Measurements from ENCODE around the gene PLPP3. TPM values are rescaled to one million over a fixed set of nuclear protein-coding genes. Genes with fewer than 3 reads are reported as not detected.

Gene PLPP3
- total RNA-seq, 1 experiment from 2014 or later: 8.2 TPM

DNA sequence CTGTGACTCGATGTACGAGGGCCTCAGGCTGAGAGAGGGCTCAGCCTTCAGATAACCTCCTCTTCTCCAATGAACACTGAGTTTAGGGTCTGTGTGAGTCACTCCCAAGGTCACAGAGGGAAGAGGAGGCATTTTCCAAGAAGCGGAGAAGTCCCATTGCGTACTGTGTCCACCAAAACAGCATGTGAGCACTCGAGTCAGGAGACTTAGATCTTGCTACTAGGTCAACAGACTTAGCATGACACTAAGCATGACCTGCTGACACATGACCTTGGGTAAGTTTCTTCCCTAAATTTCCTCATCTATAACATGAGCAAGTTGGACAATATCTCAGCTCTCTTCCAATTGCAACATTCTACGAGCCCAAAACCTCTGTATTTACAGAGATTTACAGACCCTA is 68.0 kb downstream of the PLPP3 start:
- in situ Hi-C loops (cut with HindIII; ENCODE audit: low pct_unique_long_range_greater_than_20kb, low sequenced_read_pairs) (no loop called here), intact Hi-C loops (cut with micrococcal nuclease; ENCODE audit: unreplicated experiment) (no loop called here)
- TF ChIP-seq, protein P1, sequence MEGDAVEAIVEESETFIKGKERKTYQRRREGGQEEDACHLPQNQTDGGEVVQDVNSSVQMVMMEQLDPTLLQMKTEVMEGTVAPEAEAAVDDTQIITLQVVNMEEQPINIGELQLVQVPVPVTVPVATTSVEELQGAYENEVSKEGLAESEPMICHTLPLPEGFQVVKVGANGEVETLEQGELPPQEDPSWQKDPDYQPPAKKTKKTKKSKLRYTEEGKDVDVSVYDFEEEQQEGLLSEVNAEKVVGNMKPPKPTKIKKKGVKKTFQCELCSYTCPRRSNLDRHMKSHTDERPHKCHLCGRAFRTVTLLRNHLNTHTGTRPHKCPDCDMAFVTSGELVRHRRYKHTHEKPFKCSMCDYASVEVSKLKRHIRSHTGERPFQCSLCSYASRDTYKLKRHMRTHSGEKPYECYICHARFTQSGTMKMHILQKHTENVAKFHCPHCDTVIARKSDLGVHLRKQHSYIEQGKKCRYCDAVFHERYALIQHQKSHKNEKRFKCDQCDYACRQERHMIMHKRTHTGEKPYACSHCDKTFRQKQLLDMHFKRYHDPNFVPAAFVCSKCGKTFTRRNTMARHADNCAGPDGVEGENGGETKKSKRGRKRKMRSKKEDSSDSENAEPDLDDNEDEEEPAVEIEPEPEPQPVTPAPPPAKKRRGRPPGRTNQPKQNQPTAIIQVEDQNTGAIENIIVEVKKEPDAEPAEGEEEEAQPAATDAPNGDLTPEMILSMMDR (IDR thresholded peaks at IDR 0.05): no peak
- TF ChIP-seq POLR2AphosphoS5 (IDR thresholded peaks at IDR 0.05; ENCODE audit: low read depth, low read length) (no peak), SIN3A (IDR thresholded peaks at IDR 0.05; ENCODE audit: borderline replicate concordance, insufficient read depth, low read depth, low read length) (no peak), TCF7L2 (IDR thresholded peaks at IDR 0.05; ENCODE audit: low read depth, low read length) (no peak)
- TF ChIP-seq, protein P2, sequence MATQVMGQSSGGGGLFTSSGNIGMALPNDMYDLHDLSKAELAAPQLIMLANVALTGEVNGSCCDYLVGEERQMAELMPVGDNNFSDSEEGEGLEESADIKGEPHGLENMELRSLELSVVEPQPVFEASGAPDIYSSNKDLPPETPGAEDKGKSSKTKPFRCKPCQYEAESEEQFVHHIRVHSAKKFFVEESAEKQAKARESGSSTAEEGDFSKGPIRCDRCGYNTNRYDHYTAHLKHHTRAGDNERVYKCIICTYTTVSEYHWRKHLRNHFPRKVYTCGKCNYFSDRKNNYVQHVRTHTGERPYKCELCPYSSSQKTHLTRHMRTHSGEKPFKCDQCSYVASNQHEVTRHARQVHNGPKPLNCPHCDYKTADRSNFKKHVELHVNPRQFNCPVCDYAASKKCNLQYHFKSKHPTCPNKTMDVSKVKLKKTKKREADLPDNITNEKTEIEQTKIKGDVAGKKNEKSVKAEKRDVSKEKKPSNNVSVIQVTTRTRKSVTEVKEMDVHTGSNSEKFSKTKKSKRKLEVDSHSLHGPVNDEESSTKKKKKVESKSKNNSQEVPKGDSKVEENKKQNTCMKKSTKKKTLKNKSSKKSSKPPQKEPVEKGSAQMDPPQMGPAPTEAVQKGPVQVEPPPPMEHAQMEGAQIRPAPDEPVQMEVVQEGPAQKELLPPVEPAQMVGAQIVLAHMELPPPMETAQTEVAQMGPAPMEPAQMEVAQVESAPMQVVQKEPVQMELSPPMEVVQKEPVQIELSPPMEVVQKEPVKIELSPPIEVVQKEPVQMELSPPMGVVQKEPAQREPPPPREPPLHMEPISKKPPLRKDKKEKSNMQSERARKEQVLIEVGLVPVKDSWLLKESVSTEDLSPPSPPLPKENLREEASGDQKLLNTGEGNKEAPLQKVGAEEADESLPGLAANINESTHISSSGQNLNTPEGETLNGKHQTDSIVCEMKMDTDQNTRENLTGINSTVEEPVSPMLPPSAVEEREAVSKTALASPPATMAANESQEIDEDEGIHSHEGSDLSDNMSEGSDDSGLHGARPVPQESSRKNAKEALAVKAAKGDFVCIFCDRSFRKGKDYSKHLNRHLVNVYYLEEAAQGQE (IDR thresholded peaks at IDR 0.05; ENCODE audit: insufficient read depth in 1 of 2, low read depth in 2 of 2, low read length in 1 of 2): no peak
- Histone ChIP-seq H3K4me3 (ENCODE audit: low read depth in 2 of 2, low read length in 2 of 2) (no peak overlapping the region), H3K4me1 (ENCODE audit: control insufficient read depth, insufficient read depth, low read length) (no peaks in the 10 kb centered on the region), H3K9me3 (ENCODE audit: control insufficient read depth, insufficient read depth, low read depth, low read length) (no peaks in the 10 kb centered on the region), H3K27me3 (ENCODE audit: control insufficient read depth, insufficient read depth, low read length) (no peaks in the 10 kb centered on the region), H3K36me3 (ENCODE audit: control insufficient read depth, insufficient read depth, low read length) (no peaks in the 10 kb centered on the region), H3K27ac (ENCODE audit: low read length) (no peak overlapping the region)
- POLR2A ChIA-PET: no interaction called here
- DNase-seq (ENCODE audit: low read depth, low spot score): no peak
- BruUV-seq (replicated peaks): no TSS peak
- no peak for ATAC-seq
- CTCF ChIA-PET: no interaction called here

DNA sequence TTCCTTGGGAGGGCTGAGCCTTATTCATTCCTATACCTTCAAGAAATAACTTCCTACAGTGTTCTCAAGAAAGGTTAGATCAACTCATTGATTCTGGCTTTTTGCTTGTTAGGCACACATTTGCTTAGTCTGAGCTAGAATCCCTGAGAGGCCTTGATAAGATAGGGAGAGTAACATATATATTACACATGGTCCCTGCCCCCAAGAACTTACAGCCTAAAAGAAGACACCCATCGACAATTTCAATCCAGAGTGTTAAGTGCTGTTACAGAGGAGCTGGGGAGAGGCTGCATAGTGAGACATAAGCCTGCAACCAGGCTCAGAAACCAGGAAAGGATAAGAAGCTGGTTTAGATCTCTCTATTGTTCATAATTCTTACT is 68.7 kb downstream of the PLPP3 start:
- in situ Hi-C loops (cut with HindIII; ENCODE audit: low pct_unique_long_range_greater_than_20kb, low sequenced_read_pairs) (no loop called here), intact Hi-C loops (cut with micrococcal nuclease; ENCODE audit: unreplicated experiment) (no loop called here)
- ATAC-seq (no peak), DNase-seq (ENCODE audit: low read depth, low spot score) (no peak)
- no peak overlapping the region for H3K27ac ChIP-seq (ENCODE audit: low read length)
- TF ChIP-seq, protein P1 (IDR thresholded peaks at IDR 0.05): no peak
- TF ChIP-seq TCF7L2 (IDR thresholded peaks at IDR 0.05; ENCODE audit: low read depth, low read length): no peak
- TF ChIP-seq SIN3A (IDR thresholded peaks at IDR 0.05; ENCODE audit: borderline replicate concordance, insufficient read depth, low read depth, low read length): no peak
- TF ChIP-seq, protein P2 (IDR thresholded peaks at IDR 0.05; ENCODE audit: insufficient read depth in 1 of 2, low read depth in 2 of 2, low read length in 1 of 2): no peak
- TF ChIP-seq POLR2AphosphoS5 (IDR thresholded peaks at IDR 0.05; ENCODE audit: low read depth, low read length): no peak
- H3K4me1 ChIP-seq (ENCODE audit: control insufficient read depth, insufficient read depth, low read length): no peaks in the 10 kb centered on the region
- H3K9me3 ChIP-seq (ENCODE audit: control insufficient read depth, insufficient read depth, low read depth, low read length): no peaks in the 10 kb centered on the region
- ChIA-PET CTCF (no interaction called here), POLR2A (no interaction called here)
- no peaks in the 10 kb centered on the region for H3K27me3 ChIP-seq (ENCODE audit: control insufficient read depth, insufficient read depth, low read length)
- BruUV-seq (replicated peaks): no TSS peak
- no peak overlapping the region for H3K4me3 ChIP-seq (ENCODE audit: low read depth in 2 of 2, low read length in 2 of 2)
- no peaks in the 10 kb centered on the region for H3K36me3 ChIP-seq (ENCODE audit: control insufficient read depth, insufficient read depth, low read length)
